ENCODE data around the gene KIF6.

KIF6 gene

GRCh38 chr6:39391182-39391581 lies 334.0 kb downstream of the KIF6 start:
- in situ Hi-C loops (cut with HindIII; ENCODE audit: low sequenced_read_pairs), result no loop called here

GRCh38 chr6:39389484-39389767 lies 335.8 kb downstream of the KIF6 start:
- H3K4me3 ChIP-seq (ENCODE audit: low read depth, low read length), result no peak overlapping the region
- peak; percentile 35 for TF ChIP-seq CTCF (IDR thresholded peaks at IDR 0.05; ENCODE audit: low read depth, low read length)
- no peak for DNase-seq (ENCODE audit: low read depth, low spot score)
- in situ Hi-C loops (cut with HindIII; ENCODE audit: low sequenced_read_pairs), result no loop called here

More at GRCh38 chr6:39391182-39391581, 334.0 kb downstream of the KIF6 start:
- TF ChIP-seq CTCF (IDR thresholded peaks at IDR 0.05; ENCODE audit: low read depth, low read length), result no peak
- DNase-seq (ENCODE audit: low read depth, low spot score), result no peak
- no peak overlapping the region for H3K4me3 ChIP-seq (ENCODE audit: low read depth, low read length)

GRCh38 chr6:39388606-39389483 lies 336.4 kb downstream of the KIF6 start:
- in situ Hi-C loops (cut with HindIII; ENCODE audit: low sequenced_read_pairs), result no loop called here
- no peak for DNase-seq (ENCODE audit: low read depth, low spot score)
- H3K4me3 ChIP-seq (ENCODE audit: low read depth, low read length), result no peak overlapping the region
- TF ChIP-seq CTCF (IDR thresholded peaks at IDR 0.05; ENCODE audit: low read depth, low read length), result no peak

GRCh38 chr6:39387785-39388184 lies 337.4 kb downstream of the KIF6 start:
- TF ChIP-seq CTCF (IDR thresholded peaks at IDR 0.05; ENCODE audit: low read depth, low read length), result no peak
- in situ Hi-C loops (cut with HindIII; ENCODE audit: low sequenced_read_pairs), result no loop called here
- no peak overlapping the region for H3K4me3 ChIP-seq (ENCODE audit: low read depth, low read length)

GRCh38 chr6:39386487-39386886 lies 338.7 kb downstream of the KIF6 start:
- no peak overlapping the region for H3K4me3 ChIP-seq (ENCODE audit: low read depth, low read length)
- DNase-seq (ENCODE audit: low read depth, low spot score), result no peak
- TF ChIP-seq CTCF (IDR thresholded peaks at IDR 0.05; ENCODE audit: low read depth, low read length), result no peak
- in situ Hi-C loops (cut with HindIII; ENCODE audit: low sequenced_read_pairs), result no loop called here

More at GRCh38 chr6:39387785-39388184, 337.4 kb downstream of the KIF6 start:
- DNase-seq (ENCODE audit: low read depth, low spot score), result no peak

GRCh38 chr6:39381550-39382140 lies 343.6 kb downstream of the KIF6 start:
- DNase-seq (ENCODE audit: low read depth, low spot score), result no peak
- no peak for TF ChIP-seq CTCF (IDR thresholded peaks at IDR 0.05; ENCODE audit: low read depth, low read length)
- in situ Hi-C loops (cut with HindIII; ENCODE audit: low sequenced_read_pairs), result no loop called here
- H3K4me3 ChIP-seq (ENCODE audit: low read depth, low read length), result no peak overlapping the region

All from astrocyte of the spinal cord (primary cell).